HG03354 (cell line): ENCODE measurements around the gene SFSWAP.
"Not testable (repeated sequence)": the region's sequence is repeated elsewhere in the genome, so short reads cannot be mapped to it uniquely, and the experiment has no call there.

Experiments
- ATAC-seq: cut with Tn5 transposase; IDR thresholded peaks from one replicate; pipeline ENCODE4 v1.9.1; 2021; ENCODE audit warnings: mild to moderate bottlenecking; ENCODE audit not compliant: unreplicated experiment, poor library complexity, severe bottlenecking

Gene SFSWAP

DNA sequence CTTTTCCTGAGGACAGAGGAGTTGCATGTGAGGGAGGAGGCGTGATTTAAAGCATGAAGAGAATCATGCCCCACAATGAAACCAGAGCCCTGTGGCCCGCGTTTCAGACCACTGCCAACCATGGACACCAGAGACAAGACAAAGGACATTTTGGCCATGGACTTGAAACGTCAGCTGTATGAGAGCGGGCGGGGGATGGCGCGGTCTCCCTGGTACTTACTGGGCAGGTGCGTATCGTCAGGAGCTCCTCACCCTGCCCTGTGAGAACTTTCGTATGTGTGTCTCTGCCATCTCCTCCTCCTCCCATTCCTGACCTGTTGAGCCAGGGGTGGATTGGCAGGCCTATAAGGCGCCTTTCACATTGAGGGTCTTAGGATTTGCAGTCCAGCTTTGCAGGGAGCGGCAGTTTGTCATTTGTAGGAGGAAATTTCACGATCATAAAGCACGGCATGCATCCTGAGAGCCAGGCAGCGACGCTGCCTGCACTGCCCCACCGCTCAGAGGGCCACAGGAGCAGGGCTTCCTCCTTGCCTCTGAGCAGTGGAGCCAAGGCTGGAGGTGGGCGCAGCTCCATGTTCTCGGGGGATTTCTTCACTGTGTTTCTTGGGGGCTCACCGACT, 22.2 kb downstream of the SFSWAP start:
- ATAC-seq: no peak

DNA sequence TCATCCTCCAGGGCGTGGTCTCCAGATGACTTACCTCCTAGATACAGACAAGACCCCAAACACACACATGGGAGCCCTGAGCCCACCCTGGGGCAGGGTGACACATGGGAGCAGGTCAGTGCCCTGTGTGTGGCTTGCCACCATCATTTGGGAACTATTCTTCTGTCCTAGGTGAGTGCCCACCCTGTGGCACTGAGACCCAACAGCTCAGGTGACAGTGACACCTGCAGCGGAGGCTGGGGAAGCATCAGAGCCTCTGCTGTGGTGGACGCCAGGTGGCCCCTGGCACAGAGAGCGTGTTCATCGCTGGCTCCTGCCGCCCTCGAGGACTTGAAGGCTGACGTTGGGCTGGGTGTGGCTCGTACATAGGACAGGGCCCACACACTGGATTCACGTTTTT, 23.0 kb downstream of the SFSWAP start:
- no peak for ATAC-seq

DNA sequence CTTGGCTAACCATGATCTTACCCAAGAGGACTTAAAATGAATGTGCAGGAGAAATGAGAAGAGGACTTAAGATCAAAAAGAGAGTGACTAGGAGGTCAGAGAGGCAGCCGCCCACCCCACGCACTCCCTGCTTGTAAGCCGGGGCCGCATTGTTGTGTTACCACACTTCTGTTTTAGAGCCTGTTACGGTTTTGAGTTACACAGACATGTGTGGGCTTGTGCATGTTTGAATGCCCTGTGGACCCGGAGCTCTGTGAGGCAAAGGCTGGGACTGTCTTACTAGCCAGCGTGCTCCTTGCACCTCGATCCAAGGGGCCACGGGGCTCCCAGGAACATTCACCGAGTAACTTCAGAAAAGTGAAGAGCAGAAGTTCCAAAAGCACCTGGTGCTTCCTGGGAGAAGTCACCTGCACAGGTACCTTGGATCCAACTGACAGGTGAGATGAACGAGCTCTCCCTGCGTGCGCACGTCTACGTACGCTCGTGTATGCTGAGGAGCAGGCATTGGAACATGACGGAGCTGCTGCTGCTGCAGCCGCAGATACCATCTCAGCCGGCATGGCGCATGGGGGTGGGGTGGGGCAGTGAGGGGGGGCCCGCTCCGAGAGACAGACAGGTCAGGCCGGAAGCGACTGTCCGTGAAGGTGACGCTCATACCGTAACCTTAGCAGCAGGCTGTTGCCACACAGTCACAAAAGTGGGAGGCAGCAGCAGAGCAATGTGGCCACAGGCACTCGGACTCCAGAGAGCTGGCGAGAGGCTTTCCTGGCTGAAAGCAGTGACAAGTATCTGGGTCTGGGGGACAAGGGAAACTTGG, 23.7 kb downstream of the SFSWAP start:
- no peak for ATAC-seq

DNA sequence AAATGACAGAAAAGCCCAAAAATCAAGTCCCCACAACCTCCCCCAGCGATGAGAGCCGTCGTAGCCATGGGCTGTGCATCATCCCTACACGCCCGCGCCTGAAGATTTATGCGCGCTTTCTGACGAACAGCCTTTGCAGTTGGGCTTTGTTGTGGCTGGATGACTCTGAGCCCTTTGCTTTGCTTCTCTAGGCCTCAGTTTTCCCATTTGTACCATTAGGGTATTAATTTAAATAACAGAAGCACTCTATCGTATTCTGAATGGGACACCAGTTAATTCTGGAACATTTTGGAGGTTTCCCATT, 24.2 kb downstream of the SFSWAP start:
- ATAC-seq: no peak

DNA sequence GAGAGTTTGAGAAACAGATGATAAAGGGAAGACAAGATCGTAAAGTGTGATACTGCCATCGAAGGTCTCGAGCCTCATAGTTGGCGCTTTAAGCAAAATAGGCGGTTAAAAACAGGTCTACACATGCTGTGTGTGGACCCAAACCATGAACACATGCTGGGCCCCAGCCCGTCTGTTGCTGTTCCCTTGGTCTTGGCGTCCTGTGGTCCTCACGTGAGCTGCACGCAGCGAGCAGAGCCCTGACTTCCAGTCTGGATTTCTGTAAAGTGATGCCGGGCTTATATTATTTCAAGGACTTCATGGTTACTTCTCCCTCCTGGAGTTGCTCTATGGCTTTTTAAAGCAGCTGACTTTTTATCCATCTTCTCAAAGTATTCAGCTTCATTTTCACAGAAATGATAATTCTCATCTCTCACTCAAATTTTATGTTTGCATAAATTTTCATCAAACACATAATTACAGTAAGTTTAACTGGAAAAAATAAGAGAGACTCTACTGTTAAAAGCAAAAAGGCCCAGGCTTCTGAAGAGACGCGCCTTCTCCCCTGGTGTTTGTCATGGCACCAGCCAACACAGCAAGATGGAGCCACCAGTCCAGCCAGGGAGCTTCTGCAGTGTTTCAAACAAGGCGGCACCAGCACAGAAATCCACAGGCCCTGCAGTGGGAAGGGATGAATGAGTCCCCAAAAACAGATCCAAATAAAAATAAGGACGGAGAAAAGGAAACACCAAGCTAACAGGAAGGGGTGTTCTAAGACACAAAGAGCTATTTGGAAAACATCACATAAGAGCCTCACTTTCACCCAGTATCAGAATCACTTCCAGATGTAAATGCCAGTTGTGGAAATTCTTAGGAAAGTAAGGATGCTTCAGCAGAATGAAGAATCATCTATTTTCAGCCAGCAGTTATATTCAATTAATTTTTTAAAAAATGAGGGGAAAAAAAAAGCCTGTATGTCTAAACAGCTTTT, 24.9 kb downstream of the SFSWAP start:
- ATAC-seq: no peak

DNA sequence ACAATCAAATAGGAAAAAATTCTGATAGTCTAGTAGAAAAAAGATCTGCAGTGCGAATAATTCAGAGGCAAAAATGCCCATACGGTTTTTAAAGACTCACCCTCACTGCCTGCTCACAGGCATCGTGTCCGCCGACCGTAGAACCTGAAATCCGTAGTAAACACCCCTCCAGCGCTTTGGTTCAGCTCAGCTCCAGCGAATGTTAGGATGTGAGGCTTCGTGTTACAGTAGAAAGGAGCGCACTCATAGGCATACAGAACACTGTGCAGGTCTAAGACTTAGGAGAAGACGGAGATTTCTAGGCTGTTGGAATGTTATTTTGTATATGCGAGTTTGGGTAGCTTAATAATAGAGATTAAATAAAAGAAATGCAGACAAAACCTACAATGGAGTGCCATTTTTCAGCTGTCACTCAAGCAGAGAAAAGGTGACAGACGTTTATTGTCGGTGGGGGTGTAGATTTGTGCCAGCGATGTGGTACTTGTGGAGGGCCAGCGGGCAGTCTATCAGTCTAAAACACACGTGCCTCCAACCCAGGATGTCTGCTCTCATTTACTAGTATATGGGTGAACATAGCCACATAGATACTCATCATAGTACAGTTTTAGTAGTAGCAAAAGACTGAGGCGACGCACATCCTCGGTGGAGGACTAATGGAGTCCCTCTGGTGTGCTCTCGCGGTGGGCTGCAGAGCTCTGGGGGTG, 25.7 kb downstream of the SFSWAP start:
- no peak for ATAC-seq

DNA sequence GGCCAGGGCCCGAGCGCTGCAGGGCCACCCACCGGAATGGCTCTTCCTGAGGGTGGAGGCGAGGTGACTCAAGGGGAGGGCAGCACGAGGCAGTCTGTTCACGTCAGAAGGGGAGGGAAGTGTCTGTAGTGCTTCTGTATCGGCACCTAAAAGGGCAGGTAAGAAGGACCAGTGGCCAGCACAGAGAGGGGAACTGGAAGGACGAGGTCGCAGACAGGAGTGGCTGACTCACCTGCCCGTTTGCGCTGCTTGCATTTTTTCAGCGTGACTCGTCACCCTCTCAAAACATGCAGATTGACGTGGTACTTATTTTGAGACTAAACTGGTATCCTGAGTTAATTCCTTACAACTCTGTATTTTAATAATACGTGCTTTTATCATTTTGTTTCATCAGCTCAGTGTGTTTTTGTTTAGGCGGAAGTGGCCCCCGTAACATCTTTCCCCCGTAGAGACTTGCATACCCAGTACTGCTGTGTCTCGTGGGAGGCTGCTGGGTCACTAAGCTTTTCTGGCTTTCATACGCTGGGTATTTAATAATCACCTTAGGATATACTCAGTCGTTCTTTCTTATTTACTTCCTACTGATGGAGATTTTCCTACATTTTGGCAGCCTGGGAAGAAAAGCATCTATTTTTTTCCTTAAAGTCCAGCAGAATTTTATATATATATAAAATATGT, 26.4 kb downstream of the SFSWAP start:
- no peak for ATAC-seq

DNA sequence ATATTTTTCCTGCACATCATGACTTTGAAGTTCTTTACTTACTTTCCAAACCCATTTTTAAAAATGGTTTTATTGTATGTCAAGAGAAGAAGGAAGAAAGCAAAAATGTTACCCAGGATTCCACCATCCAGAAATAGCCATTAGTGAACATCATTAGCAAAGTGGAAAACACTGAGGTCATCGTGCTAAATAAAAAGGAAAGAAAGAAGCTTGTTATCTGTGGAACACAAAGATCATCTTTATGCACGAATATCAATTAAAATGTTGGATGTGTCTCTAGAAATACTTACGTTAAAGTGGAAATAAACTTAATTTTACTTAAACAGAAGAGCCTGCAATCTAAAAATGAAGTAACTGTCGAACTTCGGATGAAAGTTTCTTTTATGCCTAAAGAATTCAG, 27.3 kb downstream of the SFSWAP start:
- ATAC-seq: no peak

DNA sequence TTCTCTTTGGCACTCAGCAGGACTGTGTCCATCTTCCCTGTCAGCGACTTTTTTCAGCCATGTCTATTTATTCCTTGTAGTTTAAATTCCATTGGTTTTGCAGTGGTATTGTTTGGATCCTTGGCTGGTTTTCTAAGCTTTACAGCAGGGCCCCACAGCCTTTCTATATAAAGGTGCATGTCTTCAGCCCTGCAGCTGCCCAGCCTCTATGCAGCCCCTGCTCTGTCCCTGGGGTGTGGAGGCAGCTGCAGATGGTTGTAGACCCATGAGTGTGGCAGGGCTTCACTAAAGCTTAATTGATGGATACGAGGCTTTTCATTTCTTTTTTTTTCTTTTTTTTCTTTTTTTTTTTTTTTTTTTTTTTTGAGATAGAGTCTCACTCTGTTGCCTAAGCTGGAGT, 29.7 kb downstream of the SFSWAP start:
- no peak for ATAC-seq

DNA sequence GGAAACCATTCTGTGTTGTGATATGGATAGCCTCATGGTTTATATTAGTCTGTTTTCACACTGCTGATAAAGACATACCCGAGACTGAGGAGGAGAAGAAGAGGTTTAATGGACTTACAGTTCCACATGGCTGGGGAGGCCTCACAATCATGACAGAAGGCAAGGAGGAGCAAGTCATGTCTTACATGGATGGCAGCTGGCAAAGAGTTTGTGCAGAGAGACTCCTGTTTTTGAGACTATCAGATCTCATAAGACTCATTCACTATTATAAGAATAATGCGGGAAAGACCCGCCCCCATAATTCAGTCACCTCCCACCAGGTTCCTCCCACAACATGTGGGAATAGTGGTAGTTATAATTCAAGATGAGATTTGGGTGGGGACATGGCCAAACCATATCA, 31.9 kb downstream of the SFSWAP start:
- ATAC-seq: not testable (repeated sequence)

DNA sequence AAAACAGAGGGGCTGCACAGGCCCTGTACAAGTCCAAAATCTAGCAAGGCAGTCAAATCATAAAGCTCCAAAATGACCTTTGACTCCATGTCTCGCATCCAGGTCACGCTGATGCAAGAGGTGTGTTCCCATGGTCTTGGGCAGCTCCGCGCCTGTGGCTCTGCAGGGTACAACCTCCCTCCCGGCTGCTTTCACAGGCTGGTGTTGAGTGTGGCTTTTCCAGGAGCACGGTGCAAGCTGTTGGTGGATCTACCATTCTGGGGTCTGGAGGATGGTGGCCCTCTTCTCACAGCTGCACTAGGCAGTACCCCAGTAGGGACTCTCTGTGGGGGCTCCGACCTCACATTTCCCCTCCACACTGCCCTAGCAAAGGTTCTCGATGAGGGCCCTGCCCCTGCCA, 32.5 kb downstream of the SFSWAP start:
- not testable (repeated sequence) for ATAC-seq

DNA sequence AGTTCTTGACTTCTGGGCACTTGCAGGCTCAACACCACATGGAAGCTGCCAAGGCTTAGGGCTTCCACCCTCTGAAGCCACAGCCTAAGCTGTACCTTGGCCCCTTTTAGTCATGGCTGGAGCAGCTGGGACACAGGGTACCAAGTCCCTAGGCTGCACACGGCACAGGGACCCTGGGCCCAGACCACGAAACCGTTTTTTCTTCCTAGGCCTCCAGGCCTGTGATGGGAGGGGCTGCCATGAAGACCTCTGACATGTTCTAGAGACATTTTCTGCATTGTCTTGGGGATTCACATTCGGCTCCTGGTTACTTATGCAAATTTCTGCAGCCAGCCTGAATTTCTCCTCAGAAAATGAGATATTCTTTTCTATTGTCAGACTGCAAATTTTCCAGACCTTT, 33.0 kb downstream of the SFSWAP start:
- ATAC-seq: not testable (repeated sequence)

DNA sequence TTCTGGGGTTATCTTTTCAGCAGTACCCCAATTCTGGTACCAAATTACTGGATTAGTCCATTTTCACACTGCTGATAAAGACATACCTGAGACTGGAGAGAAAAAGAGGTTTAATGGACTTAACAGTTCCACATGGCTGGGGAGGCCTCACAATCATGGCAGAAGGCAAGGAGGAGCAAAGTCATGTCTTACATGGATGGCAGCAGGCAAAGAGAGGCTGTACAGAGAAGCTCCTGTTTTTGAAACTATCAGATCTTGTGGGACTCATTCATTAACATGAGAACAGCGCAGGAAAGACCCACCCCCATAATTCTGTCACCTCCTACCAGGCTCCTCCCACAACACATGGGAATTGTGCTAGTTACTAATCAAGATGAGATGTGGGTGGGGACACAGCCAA, 33.8 kb downstream of the SFSWAP start:
- ATAC-seq: not testable (repeated sequence)

DNA sequence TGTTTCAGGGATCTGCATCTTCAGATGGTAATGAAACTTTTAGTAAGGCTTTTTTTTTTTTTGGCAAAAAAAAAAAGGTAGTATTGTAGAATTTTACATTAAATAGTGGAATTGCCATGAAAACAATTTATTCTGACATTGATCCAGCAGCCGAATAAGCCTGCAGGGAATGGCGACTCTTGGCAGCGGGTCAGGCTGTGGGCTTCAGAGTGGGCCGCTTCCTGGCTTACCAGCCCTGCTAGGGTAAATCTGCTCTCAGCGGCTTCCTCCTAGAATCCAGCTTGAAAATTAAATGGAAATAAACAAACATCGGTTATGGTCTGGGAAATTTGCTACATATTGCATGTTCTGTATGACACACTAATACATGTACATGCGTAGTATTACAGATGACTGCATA, 34.8 kb downstream of the SFSWAP start:
- ATAC-seq: no peak

DNA sequence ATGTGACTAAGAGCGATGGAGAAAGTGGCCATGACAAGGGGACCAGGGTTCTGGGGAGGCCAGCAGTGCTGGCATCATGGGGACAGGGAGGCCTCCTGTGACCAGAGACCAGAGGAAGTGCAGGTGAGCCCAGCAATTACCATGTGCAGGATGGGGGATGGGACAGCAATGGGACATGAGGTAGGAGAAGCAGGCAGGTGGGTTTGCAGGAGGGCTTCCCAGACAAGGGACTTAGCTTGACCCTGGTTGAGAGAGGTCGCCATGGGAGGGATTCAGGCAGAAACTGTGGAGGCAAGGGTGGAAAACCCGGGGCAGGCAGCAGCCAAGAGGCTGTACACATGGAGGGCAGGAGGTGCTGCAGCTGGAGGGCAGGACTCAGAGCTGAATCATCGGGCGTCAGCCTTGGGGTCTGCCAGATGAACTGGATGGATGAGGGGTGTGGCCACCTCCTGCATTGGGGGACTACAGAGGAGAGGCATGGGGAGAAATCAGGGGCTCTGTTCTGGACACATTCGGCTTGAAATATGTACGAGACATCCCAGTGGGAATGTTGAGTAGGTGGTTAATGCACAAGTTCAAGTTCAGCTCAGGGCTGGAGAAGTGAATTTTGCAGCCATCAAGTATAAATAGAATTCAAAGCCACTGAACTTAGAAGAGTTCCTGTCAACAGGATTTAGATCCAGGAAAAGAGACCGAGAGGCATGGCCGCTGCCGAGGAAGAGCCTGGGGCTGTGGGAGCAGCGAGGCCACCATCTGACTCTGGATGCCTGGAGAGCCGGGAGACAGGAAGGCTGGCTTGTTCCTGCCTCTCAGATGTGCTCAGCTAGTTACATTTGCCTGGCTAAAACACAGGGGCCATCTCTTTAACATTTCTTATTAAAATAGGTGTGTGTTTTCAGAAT, 36.6 kb downstream of the SFSWAP start:
- no peak for ATAC-seq

DNA sequence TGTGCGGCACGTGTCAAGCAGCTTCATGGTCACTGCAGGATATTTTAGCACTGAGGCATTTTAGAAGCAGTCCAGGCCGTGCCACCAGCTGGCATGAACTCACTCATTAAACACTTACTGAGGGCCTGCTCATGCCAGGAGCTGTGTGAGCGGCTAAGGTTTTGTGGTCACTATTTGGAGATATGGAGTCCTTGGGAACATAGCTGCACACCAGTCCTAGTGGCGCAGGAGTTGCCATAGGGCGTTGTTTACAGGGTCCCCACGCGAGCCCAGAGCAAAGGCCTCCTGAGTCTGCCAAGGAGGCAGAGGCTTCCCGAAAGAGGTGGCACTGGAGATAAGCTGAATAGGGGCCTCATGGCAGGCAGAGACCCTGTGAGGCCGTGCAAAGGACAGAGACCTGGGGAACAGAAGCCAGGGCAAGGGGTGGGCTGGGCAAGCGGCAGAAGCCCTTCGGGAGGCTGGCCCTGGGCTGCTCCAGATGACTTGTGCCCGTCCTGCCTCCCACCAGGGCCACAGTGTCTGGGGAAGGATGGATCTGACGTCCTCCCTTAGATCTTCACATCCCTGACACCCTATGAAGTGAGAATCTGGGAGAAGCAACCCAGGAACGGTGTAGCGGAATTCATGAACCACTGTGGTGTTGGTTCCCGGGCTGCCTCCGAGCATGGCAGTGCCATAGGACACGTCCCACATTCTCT, 38.9 kb downstream of the SFSWAP start:
- ATAC-seq: no peak

DNA sequence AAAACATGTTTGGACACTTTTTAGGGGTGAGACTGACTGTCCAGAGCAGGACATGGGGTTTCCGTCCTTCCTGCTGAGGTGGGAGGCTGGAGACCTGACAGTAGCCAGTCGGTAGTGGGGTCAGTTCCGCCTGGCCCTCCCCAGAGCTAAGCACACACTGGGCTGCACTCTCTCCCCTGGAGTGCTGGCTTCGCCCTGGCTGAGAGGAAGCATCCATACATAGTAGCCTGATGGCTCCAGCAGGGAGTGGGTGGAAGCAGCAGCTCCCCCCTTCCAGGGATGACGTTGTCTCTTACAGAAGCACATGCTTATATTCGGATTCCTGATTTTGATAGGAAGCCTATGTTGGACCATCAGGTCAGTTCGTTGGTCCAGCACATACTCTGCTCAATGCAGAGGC, 40.4 kb downstream of the SFSWAP start:
- no peak for ATAC-seq

DNA sequence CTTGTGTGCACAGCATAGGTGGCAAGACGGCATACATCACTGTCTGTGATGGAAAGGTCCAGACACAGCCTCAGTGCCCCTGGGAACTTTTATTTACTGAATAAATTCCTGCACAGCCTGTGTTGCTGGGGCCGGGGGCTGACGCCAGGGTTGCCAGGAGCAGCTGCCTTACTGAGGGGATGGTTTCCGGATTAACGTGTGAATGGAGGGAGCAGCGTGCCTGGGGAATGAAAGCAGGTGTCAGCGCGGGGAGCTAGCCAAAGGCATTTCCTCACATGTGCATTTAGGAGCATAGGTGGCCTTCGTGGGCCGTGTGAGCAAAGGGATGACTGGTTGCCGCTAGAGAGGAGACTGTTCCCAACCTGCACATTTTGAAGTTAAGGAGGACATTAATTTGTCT, 41.6 kb downstream of the SFSWAP start:
- no peak for ATAC-seq
